HG02588 (cell line): ENCODE measurements around the gene NOL11.
"Not testable (repeated sequence)": the region's sequence is repeated elsewhere in the genome, so short reads cannot be mapped to it uniquely, and the experiment has no call there.

Experiments used
- ATAC-seq: cut with Tn5 transposase; IDR thresholded peaks from one replicate; pipeline ENCODE4 v1.9.1; 2021; ENCODE audit warnings: mild to moderate bottlenecking, moderate library complexity; ENCODE audit not compliant: unreplicated experiment

The NOL11 gene

DNA sequence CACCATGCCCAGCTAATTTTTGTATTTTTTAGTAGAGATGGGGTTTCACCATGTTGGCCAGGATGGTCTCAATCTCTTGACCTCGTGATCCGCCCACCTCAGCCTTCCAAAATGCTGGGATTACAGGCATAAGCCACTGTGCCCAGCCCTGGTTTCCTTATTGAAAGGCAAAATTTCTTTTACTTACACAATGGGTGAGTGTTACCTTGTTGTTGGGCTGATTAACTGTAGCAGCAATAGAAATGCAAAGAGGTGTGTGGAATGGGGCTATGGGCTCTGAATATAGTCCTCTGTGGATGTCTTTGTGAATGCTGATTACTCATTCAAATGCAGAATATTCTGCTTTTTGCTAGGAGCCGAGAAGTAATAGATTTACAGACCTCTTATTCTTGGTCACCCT lies 34.4 kb downstream of the NOL11 start:
- ATAC-seq: not testable (repeated sequence)

DNA sequence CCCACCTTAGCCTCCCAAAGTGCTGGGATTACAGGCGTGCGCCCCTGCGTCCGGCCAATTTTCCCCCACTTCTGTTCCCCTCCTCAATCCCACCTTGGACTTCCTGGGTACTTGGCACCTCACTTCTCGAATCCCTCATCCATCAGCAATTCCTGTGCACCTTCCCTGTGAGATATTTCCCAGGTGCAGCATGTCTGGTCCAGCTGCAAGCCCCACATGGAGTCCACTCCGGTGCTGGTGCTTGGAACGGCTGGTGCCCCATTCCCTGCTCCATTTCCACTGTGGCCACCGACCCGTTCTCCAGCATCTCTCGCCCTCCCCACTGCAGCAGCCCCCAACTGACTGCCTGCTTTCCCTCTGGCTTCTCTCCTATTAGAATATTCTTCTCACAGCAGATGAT lies 35.3 kb downstream of the NOL11 start:
- ATAC-seq: no peak

DNA sequence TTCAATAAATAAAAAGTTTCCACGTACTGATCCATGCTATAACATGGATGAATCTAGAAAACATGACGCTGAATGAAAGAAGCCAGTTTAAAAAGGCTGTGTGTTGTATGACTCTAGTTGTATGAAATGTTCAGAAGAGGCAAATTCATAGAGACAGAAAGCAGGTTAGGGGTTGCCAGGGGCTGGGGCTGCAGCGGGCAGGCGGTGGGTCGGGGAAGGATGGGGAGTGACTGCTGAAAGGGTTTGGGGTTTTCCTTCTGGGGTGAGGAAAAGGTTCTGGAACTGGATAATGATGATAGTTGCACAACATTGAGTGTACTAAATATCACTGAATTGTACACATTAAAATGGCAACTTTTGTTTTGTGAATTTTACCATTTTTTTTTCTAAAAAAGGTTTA lies 36.3 kb downstream of the NOL11 start:
- ATAC-seq: no peak

DNA sequence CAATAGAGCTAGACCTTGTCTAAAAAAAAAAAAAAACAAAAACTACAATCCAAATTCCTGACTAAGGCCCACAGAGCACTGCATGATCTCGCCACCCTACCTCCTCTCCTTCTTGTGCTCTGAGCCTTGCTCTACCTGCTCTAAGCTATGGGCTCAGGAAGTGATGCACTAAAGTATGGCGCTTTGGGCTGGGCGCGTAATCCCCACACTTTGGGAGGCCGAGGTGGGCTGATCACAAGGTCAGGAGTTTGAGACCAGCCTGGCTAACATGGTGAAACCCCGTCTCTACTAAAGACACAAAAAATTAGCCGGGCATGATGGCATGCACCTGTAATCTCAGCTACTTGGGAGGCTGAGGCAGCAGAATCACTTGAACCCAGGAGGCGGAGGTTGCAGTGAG lies 37.0 kb downstream of the NOL11 start:
- not testable (repeated sequence) for ATAC-seq

DNA sequence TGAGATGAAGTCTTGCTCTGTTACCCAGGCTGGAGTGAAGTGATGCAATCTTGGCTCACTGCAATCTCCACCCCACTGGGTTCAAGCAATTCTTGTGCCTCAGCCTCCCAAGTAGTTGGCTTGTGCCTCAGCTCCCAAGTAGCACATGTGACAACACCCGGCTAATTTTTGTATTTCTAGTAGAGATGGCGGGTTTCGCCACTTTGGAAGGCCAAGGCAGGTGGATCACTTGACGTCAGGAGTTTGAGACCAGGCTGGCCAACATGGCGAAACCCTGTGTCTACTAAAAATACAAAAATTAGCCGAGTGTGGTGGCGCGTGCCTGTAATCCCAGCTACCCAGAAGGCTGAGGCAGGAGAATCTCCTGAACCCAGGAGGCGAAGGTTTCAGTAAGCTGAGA lies 39.0 kb downstream of the NOL11 start:
- not testable (repeated sequence) for ATAC-seq

DNA sequence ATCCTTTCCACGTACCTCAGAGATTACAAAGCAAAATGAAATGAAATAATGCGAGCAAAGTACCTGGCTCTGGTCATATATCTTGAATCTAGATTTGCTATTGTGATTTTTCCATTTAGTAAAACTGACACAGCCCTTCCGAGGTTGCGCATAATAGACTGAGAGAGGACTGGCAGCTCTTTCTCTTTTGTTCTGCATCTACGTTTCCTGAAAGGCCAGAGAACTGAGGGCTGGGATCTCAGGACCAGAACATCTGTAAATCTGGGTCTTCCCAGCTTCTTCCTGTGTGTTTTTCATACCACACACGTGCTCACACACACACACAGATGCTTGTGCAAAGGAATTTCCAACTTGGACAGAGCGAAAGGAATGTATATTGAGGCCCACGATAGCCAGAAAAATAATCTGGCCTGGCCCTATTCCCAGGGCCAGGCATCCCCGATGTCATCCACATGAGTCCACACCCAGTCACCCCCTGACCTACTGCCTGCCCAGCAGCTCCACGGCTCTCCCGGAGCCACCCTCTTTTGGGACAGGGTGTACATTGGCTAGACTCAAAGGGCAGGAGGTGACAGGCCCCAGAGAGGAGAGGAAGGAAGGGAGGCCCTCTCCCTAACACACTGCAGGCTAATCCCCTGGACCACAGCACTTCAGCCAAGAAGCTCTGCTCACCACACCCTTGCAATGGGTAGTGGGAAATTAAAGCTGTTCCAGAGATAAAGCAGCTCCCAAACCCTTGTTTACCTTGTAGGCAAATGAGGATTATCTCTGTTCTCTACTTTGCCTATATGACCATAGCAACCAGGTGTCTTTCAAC lies 41.8 kb downstream of the NOL11 start:
- ATAC-seq: no peak

DNA sequence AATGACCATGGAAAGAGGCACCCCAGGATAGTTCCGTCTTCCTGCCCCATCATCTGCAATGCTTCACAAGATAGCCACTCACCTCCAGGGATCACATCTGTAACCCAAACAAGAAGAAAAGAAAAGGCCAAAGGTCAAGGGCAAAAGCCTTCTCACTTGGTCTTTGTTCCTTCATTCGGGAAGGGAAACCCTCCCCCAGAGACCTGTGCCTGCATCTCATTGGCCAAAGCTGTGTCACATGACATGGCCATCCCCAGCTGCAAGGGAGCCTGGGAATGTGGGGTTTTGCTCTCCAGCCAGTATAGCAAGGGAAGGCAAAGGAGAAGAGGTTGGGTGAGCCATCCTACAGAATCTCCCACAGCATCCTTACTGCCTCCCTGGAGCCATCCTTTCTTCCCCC lies 47.9 kb downstream of the NOL11 start:
- no peak for ATAC-seq

DNA sequence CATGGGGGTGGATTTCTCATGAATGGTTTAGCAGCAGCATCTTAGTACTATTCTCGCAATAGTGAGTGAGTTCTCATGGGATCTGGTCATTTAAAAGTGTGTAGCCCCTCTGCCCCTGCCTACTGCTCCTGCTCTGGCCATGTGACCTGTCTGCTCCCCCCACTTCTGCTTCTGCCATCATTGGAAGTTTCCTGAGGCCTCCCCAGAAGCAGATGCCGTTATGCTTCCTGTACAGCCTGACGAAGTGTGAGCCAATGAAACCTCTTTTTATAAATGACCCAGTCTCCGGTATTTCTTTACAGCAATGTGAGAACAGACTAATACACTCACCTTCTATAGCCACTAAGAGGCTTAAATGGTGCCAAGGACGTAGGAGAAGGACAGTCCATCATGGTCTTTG lies 51.5 kb downstream of the NOL11 start:
- ATAC-seq: no peak

DNA sequence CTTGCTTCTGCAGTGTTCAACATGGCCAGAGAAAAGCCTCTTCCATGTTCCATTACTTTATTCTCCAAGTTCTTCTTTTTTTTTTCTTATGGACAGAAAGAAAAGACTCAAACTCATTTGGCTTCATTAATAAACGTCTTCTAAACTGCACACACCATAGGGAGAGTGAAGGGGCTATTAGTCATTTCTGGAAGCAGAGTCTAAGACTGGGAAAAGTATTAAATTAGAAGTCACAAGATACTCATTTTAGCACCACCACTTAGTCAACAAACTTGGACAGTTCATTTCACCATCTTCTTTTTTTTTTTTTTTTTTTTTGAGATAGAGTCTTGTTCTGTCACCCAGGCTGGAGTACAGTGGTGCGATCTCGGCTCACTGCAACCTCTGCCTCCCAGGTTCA lies 52.8 kb downstream of the NOL11 start:
- no peak for ATAC-seq

DNA sequence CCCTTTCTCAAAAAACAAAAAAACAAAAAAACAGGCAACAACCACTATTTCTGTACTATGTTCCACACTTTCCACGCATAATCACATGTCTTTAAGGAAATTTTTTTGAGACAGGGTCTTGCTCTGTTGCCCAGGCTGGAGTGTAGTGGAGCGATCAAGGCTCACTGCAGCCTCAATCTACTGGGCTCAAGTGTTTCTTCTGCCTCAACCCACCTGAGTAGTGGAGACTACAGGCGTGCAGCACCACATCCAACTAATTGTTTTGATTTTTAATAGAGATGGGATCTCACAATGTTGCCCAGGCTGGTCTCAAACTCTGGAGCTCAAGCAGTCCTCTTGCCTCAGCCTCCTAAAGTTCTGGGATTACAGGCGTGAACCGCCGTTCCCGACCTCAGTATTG lies 54.9 kb downstream of the NOL11 start:
- ATAC-seq: no peak

DNA sequence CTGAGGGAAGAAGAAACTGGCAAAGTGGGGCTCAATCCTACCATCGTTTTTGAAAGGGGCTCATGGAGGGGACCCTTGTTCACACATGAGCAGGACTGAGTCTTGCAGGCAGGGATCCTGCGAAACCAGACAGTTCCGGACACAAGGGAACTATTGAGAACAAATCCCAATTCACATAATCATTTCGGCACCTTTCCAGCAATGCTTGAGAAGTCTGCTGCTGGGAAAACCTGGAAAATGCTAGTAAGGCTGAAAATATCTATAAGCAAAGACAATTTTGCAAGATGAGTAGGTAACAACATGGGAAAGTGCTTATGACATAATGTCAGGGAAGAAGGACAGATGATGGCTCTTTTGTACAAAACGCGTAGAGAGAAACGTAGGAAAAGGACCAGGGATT lies 55.5 kb downstream of the NOL11 start:
- ATAC-seq: no peak

DNA sequence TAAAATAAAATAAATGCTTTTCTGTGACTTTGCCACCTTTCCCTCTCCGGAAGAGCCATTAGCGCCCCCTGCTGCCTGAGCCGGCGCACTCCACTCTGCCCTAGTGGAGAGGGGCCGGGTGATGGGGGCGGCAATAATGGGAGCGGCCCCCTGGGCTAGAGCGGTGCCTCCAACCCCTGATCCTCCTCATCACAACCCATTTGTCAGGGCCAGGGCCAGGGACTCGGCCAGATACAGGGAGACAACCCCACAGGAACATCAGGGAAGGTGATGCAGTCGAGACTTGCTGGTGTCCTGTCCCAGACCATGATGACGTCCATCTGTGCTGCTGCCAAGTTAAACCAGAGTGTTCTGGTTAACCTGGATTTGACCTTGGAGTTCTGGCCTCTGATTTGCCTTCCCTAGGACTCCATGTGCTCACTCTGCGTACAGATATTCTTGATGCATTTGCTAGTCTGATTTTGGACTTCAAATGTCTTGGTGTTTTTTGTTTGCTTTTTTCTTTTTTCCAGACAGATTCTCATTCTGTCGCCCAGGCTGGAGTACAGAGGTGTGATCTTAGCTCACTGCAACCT lies 61.4 kb downstream of the NOL11 start:
- ATAC-seq: no peak

DNA sequence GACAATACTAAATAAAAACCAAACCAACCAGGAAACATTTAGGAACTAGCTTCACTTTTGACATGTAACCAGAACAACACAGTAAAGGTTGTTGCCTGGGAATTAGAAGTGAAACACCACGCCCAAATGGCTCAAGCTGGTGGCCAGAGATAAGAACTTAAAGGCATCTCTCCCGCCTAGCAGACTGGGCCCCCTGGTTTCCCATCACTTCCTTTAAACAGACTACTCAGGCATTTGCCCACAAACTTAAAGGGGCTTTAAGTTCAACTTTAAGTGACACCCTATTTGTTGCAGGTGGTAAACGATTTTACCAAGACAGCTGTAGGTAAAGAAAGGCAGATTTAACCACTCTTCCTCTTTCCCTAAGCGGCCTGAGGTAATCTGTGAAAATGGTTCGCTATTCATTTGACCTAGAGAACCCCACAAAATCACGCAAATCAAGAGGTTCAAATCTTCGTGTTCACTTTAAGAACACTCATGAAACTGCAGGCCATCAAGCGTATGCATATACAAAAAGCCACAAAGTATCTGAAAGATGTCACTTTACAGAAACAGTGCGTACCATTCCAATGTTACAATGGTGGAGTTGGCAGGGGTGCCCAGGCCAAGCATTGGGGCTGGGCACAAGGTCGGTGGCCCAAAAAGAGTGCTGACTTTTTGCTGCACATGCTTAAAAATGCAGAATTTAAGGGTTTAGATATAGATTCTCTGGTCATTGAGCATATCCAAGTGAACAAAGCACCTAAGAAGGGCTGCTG lies 66.8 kb downstream of the NOL11 start:
- no peak for ATAC-seq

DNA sequence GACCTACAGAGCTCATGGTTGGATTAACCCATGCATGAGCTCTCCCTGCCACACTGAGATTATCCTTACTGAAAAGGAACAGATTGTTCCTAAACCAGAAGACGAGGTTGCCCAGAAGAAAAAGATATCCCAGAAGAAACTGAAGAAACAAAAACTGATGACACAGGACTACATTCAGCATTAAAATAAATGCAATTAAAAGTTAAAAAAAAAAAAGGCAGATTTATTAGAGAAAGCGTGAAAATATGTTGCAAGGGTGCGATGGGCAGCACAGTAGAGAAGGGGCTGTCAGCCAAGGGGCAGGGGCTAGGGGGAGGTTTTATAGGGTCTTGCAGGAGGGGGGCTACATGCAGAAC lies 67.4 kb downstream of the NOL11 start:
- no peak for ATAC-seq

DNA sequence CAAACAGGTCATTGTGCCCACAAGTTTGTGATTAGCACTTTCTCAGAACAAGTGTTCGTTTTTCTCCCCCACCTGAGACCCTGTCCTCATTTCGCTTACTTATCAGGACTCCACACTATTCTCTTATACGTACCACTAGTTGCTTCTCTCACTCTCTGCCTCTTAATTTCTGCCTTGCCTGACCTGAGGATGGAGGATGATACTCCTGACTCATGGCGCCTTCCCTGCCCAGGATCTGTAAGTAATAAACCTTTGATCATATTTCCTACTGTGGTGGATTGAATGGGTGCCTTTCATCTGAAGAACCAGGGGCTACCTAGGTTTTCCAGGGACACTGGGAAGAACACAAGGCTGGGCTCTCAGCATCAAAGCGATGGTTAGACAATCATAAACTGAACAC lies 67.8 kb downstream of the NOL11 start:
- ATAC-seq: no peak
